Measurements from ENCODE around the gene KIF25. TPM values are rescaled to one million over a fixed set of nuclear protein-coding genes. Genes with fewer than 3 reads are reported as not detected.

KIF25 gene
- total RNA-seq, 2 donors from 2014 or later, result 0.21 TPM; not detected in 1

DNA sequence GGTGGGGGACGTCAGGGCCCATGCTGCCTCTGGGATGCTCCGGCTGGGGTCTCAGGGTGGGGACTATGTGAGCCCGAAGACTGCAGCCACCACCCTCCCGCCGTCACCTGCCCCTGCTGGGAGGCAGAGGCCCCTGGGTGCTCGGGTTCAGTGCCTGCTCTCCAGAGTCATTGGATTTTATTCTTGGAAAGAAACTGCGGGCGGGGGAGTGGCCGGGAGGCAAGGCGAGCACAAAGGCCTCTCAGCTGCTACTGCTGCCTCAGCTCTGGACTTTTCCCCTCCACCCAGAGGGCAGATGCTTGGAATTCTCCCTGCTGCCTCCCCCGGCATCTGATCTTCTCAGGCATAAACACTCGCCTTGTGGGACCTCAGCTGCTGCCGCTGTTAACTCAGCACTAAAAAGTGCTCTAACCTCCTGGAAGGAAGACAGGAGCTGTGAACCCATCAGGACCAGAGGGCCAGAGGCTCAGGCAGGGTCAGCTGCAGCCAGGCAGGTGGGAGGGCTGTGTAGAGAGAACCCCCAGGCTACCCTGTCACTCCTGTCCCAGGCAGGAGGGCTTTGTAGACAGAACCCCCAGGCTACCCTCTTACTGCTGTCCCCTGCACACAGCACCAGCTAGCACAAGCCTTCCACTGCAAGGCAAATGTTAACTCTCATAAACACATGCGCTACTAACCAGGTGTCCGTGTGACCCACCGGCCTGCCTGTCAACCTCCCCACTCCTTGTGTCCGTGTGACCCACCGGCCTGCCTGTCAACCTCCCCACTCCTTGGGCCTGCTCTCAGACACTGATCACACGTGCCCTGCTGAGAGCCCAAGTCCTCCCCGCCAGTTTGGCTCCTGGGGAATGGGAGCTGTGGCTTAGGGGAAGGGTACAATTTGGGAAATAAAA is 90.9 kb downstream of the KIF25 start:
- Histone ChIP-seq H3K27me3 (no peaks in the 10 kb centered on the region), H3K9ac (ENCODE audit: low read depth in 2 of 2, low read length in 2 of 2) (peak overlapping the region; percentile 37 to 48), H3K27ac (no peak overlapping the region), H3K4me1 (peaks cover 13% of the 10 kb centered on the region), H3K4me3 (no peak overlapping the region), H3K36me3 (no peaks in the 10 kb centered on the region), H3K9me3 (no peaks in the 10 kb centered on the region)
- TF ChIP-seq, protein P1, sequence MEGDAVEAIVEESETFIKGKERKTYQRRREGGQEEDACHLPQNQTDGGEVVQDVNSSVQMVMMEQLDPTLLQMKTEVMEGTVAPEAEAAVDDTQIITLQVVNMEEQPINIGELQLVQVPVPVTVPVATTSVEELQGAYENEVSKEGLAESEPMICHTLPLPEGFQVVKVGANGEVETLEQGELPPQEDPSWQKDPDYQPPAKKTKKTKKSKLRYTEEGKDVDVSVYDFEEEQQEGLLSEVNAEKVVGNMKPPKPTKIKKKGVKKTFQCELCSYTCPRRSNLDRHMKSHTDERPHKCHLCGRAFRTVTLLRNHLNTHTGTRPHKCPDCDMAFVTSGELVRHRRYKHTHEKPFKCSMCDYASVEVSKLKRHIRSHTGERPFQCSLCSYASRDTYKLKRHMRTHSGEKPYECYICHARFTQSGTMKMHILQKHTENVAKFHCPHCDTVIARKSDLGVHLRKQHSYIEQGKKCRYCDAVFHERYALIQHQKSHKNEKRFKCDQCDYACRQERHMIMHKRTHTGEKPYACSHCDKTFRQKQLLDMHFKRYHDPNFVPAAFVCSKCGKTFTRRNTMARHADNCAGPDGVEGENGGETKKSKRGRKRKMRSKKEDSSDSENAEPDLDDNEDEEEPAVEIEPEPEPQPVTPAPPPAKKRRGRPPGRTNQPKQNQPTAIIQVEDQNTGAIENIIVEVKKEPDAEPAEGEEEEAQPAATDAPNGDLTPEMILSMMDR (IDR thresholded peaks at IDR 0.05), result no peak
- peak; percentile 74 for DNase-seq
- intact Hi-C loops (cut with DNase I), result no loop called here

DNA sequence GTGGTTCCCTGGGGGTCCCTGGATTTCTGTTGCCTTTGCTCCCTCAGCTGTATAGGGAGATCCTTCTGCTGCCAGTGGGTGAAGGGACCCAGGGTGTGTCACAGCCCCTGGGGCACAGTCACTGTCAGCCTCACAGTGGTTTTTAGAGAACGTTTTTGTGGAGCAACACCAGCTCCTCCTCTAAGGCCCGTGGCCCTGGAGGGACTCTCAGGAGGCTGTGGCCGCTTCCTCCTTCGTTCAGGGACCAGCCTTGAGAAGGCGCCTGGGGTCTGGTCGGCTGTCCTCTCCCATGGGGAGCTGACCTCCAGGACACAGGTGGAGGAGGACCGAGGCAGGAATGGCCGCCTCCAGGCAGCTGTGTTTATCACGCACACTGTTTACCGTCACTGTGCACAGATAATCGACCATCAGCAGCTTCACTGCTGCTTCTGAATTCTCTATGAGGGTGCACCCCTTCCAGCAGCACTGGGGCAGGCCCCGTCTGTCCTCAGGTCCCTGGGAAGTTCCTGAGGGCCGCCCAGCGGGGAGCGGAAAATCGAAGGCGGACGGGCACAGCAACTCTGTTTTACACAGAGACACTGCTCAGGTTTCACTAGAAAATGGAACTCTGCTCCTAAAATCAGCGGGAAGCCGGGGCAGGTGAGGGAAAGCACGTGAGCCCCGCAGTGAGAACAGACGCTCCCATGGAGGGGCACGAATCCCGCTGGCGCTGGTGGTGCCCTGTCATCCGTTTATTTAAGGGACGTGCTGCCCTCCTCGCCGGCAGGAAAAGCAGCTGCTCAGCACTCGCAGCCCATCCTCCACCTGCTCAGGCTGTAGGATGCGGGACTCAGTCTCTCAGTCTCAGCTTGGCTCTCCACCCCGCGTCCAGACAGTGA is 92.0 kb downstream of the KIF25 start:
- no peak overlapping the region for H3K4me3 ChIP-seq
- H3K36me3 ChIP-seq, result no peaks in the 10 kb centered on the region
- H3K27ac ChIP-seq, result no peak overlapping the region
- intact Hi-C loops (cut with DNase I), result no loop called here
- no peaks in the 10 kb centered on the region for H3K27me3 ChIP-seq
- H3K9me3 ChIP-seq, result no peaks in the 10 kb centered on the region
- TF ChIP-seq, protein P1 (IDR thresholded peaks at IDR 0.05), result no peak
- DNase-seq, result no peak
- peak overlapping the region; percentile 15 to 48 for H3K9ac ChIP-seq (ENCODE audit: low read depth in 2 of 2, low read length in 2 of 2)
- H3K4me1 ChIP-seq, result peaks cover 9% of the 10 kb centered on the region

DNA sequence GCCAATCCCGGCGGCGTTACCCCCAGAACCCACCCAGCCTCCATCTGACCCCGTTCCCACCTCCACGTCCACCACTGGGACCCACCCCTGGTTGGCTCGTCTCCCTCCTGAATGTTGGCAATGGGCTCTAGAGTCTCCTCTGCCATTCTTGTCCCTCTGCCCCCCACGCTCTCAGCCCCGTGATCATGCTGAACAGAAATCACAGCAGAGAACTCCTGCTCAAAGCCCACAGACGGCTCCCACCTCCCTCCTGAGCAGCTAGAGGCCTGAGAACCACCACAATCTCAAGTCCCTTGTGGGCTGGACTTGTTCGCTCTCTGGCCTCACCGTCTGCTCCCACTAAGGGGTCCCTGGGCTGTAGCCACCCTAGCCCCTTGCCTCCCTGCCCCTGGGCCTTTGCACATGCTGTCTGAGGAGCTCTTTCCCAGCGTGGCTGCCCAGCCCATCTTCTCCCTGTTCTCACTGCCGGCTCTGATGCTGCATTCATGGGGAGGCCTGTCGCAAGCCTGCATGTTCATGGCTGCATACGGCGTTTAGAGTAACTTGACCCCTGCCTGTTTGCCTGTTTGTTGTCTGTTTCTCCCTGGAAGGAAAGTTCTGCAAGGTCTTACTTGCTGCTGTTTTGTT is 92.7 kb downstream of the KIF25 start:
- intact Hi-C loops (cut with DNase I), result no loop called here
- Histone ChIP-seq H3K9ac (ENCODE audit: low read depth in 2 of 2, low read length in 2 of 2) (no peak overlapping the region), H3K36me3 (no peaks in the 10 kb centered on the region), H3K9me3 (no peaks in the 10 kb centered on the region), H3K4me1 (peaks cover 9% of the 10 kb centered on the region), H3K27ac (no peak overlapping the region), H3K4me3 (no peak overlapping the region), H3K27me3 (no peaks in the 10 kb centered on the region)
- DNase-seq, result no peak
- TF ChIP-seq, protein P1 (IDR thresholded peaks at IDR 0.05), result no peak

DNA sequence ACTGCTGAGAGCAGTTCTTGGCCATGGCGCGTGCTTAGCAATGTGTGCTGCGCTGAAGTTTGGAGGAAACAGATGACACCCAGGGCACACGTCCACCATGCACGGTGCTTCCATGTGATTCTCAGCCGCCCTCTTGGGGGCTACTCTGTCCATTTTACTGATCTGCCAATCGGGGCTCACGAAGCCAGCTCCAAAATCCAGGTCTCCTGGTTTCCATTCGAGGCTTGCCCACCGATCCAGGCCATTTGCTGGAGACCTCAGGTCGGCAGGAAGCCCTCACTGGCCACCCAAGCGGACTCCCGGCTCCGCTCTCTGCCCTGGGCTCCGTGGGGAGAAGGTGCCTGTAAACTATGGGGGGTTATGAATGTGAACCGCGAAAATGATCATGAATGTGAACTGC is 93.2 kb downstream of the KIF25 start:
- H3K27ac ChIP-seq, result no peak overlapping the region
- TF ChIP-seq, protein P1 (IDR thresholded peaks at IDR 0.05), result no peak
- H3K36me3 ChIP-seq, result no peaks in the 10 kb centered on the region
- peak overlapping the region in 1 of 2 donors; percentile 21 for H3K9ac ChIP-seq (ENCODE audit: low read depth in 2 of 2, low read length in 2 of 2)
- H3K9me3 ChIP-seq, result no peaks in the 10 kb centered on the region
- peaks cover 9% of the 10 kb centered on the region for H3K4me1 ChIP-seq
- intact Hi-C loops (cut with DNase I), result no loop called here
- no peak overlapping the region for H3K4me3 ChIP-seq
- DNase-seq, result no peak
- H3K27me3 ChIP-seq, result no peaks in the 10 kb centered on the region

Data from colonic mucosa (tissue), 4 donors.